ENCODE measurements around the gene PSAT1. TPM values are rescaled to one million over a fixed set of nuclear protein-coding genes. Genes with fewer than 3 reads are reported as not detected.

Gene PSAT1
- total and polyA plus RNA-seq, 2 of the 8 experiments (the other 6 are each of a cell fraction or from before 2014, with no cell fraction given) = 204 to 341 TPM

GRCh38 chr9:78278801-78279200, 18.1 kb upstream of the PSAT1 start (continued):
- TF ChIP-seq USF2 (IDR thresholded peaks at IDR 0.05; ENCODE audit: low read length) (no peak), SP4 (IDR thresholded peaks at IDR 0.05; ENCODE audit: low read length) (no peak)

Measured in H1 (cell line).